H1 (cell line): ENCODE data around the gene MRPS25. TPM values are rescaled to one million over a fixed set of nuclear protein-coding genes. Genes with fewer than 3 reads are reported as not detected.

Experiments
- CTCF ChIA-PET: fragments of 300-600 bp; sonication (Branson Sonifier 250); formaldehyde crosslinking; loops from one replicate; lab custom pipeline; 2021; ENCODE audit not compliant: partially characterized antibody; lab: Charles Lee
- POLR2A ChIA-PET: fragments of 300-600 bp; sonication (Branson Sonifier 250); formaldehyde crosslinking; loops from one replicate; lab custom pipeline; 2021; ENCODE audit warnings: inconsistent platforms; ENCODE audit not compliant: partially characterized antibody; lab: Charles Lee
- DNase-seq, 2 experiments: peaks; one replicate each; pipeline versions ENCODE4 v3.0.0 to v3.0.0-alpha.2; 2010 to 2022; ENCODE audit warnings: low spot score in 2 of 2, low read depth in 1 of 2, mixed read lengths in 1 of 2
- FAIRE-seq: peaks from 2 replicates; lab custom pipeline; 2011; peaks lifted over from hg19 to GRCh38; lab: Jason Lieb, UNC
- H2AFZ ChIP-seq: 2 replicates; pipeline ENCODE4 v1.8.1; 2012; ENCODE audit warnings: low read length, inconsistent platforms
- H2AK5ac ChIP-seq: 2 replicates; pipeline ENCODE4 v1.6.1; 2013; ENCODE audit warnings: low read depth, low read length
- H2BK120ac ChIP-seq: replicated peaks from 2 replicates; pipeline ENCODE3; 2013; ENCODE audit warnings: low read depth, low read length, inconsistent platforms
- H2BK12ac ChIP-seq: 2 replicates; pipeline ENCODE4 v1.6.1; 2013; ENCODE audit warnings: low read depth, low read length
- H2BK15ac ChIP-seq: 2 replicates; pipeline ENCODE4 v1.6.1; 2013; ENCODE audit warnings: low read length
- H2BK20ac ChIP-seq: 2 replicates; pipeline ENCODE4 v1.6.1; 2013; ENCODE audit warnings: low read length
- H2BK5ac ChIP-seq: 2 replicates; pipeline ENCODE4 v1.6.1; 2013; ENCODE audit warnings: low read depth, low read length
- H3K14ac ChIP-seq: 2 replicates; pipeline ENCODE4 v1.6.1; 2013; ENCODE audit warnings: inconsistent platforms; ENCODE audit not compliant: insufficient read length
- H3K18ac ChIP-seq: 2 replicates; pipeline ENCODE4 v1.6.1; 2013; ENCODE audit warnings: low read length; ENCODE audit errors: extremely low read depth
- H3K23ac ChIP-seq: 2 replicates; pipeline ENCODE4 v1.6.1; 2013; ENCODE audit warnings: inconsistent platforms; ENCODE audit not compliant: insufficient read length
- H3K23me2 ChIP-seq: 2 replicates; pipeline ENCODE4 v1.6.1; 2013; ENCODE audit warnings: low read depth, low read length
- H3K27ac ChIP-seq: 2 replicates; pipeline ENCODE4 v1.6.1; 2011; ENCODE audit warnings: low read depth, low read length, inconsistent platforms
- H3K27me3 ChIP-seq, 4 experiments: replicated peaks in 1 of 4; 1 replicate in 1 of 4; 2 replicates in 3 of 4; pipeline versions ENCODE4 v1.6.1 to v1.8.1; 2011 to 2013; ENCODE audit warnings: low read length in 3 of 4, mild to moderate bottlenecking in 3 of 4, inconsistent platforms in 2 of 4, mixed read lengths in 2 of 4, moderate library complexity in 1 of 4; ENCODE audit not compliant: control insufficient read depth in 3 of 4, insufficient read depth in 3 of 4; ENCODE audit errors: extremely low read depth in 1 of 4
- H3K36me3 ChIP-seq, 4 experiments: 2 replicates each; pipeline versions ENCODE4 v1.6.1 to v1.8.1; 2011 to 2013; ENCODE audit warnings: mild to moderate bottlenecking in 4 of 4, low read length in 3 of 4, moderate library complexity in 2 of 4, control low read depth in 1 of 4, inconsistent platforms in 1 of 4; ENCODE audit not compliant: insufficient read depth in 4 of 4, control insufficient read depth in 2 of 4
- H3K4ac ChIP-seq: replicated peaks from 2 replicates; pipeline ENCODE3; 2013; ENCODE audit warnings: low read length, low read depth, mixed read lengths, inconsistent platforms; ENCODE audit not compliant: insufficient read length
- H3K4me1 ChIP-seq, 4 experiments: replicated peaks in 1 of 4; 1 replicate in 1 of 4; 2 replicates in 3 of 4; pipeline versions ENCODE4 v1.6.1 to v1.8.1; 2011 to 2013; ENCODE audit warnings: low read length in 3 of 4, inconsistent platforms in 2 of 4, mixed read lengths in 1 of 4; ENCODE audit not compliant: insufficient read depth in 4 of 4, control insufficient read depth in 3 of 4
- H3K4me2 ChIP-seq, 2 experiments: 2 replicates each; pipeline versions ENCODE4 v1.6.1 to v1.8.1; 2011 to 2013; ENCODE audit warnings: low read depth in 2 of 2, low read length in 2 of 2, control low read depth in 1 of 2, inconsistent platforms in 1 of 2, mild to moderate bottlenecking in 1 of 2; ENCODE audit not compliant: insufficient read depth in 1 of 2
- H3K4me3 ChIP-seq, 4 experiments: fragments of 200-600, 300-600 bp in 1 of 4; sonication (generic), shearing (Covaris generic), sonication (Bioruptor Twin) in 1 of 4; 2 replicates each; pipeline versions ENCODE4 v1.5.1 to v1.8.1; 2011 to 2016; ENCODE audit warnings: low read length in 4 of 4, low read depth in 3 of 4, control low read depth in 2 of 4, inconsistent platforms in 2 of 4, mild to moderate bottlenecking in 2 of 4, mixed read lengths in 1 of 4, moderate library complexity in 1 of 4; ENCODE audit not compliant: insufficient read depth in 2 of 4; ENCODE audit errors: extremely low read depth in 1 of 4
- H3K56ac ChIP-seq: replicated peaks from 2 replicates; pipeline ENCODE3; 2013; ENCODE audit warnings: low read depth, mild to moderate bottlenecking, mixed read lengths, low read length, inconsistent platforms; ENCODE audit not compliant: insufficient read length
- H3K79me1 ChIP-seq: 2 replicates; pipeline ENCODE4 v1.6.1; 2013; ENCODE audit warnings: low read depth, low read length, control low read depth
- H3K79me2 ChIP-seq, 2 experiments: 2 replicates each; pipeline versions ENCODE4 v1.6.1 to v1.8.1; 2012 to 2013; ENCODE audit warnings: low read length in 2 of 2, mild to moderate bottlenecking in 2 of 2, inconsistent platforms in 1 of 2; ENCODE audit not compliant: insufficient read depth in 2 of 2, control insufficient read depth in 1 of 2
- H3K9ac ChIP-seq, 4 experiments: replicated peaks in 1 of 4; 1 replicate in 1 of 4; 2 replicates in 3 of 4; pipeline versions ENCODE4 v1.6.1 to v1.8.1; 2011 to 2013; ENCODE audit warnings: low read depth in 3 of 4, low read length in 3 of 4, control low read depth in 2 of 4, mild to moderate bottlenecking in 2 of 4, moderate library complexity in 2 of 4, inconsistent platforms in 1 of 4; ENCODE audit errors: extremely low read depth in 1 of 4
- H3K9me3 ChIP-seq, 2 experiments: 2 replicates each; pipeline versions ENCODE4 v1.6.1 to v1.8.1; 2012 to 2013; ENCODE audit warnings: mild to moderate bottlenecking in 2 of 2, moderate library complexity in 2 of 2, control low read depth in 1 of 2, inconsistent platforms in 1 of 2, low read depth in 1 of 2, low read length in 1 of 2, mixed read lengths in 1 of 2; ENCODE audit not compliant: insufficient read depth in 2 of 2
- H4K20me1 ChIP-seq, 2 experiments: replicated peaks in 1 of 2; 2 replicates each; pipeline versions ENCODE3 to v1.8.1; 2011 to 2013; ENCODE audit warnings: inconsistent platforms in 2 of 2, low read length in 2 of 2, mild to moderate bottlenecking in 1 of 2; ENCODE audit not compliant: insufficient read depth in 2 of 2, control insufficient read depth in 1 of 2
- H4K5ac ChIP-seq: 2 replicates; pipeline ENCODE4 v1.6.1; 2013; ENCODE audit warnings: low read length, low read depth, mixed read lengths, inconsistent platforms; ENCODE audit not compliant: insufficient read length
- H4K8ac ChIP-seq: 2 replicates; pipeline ENCODE4 v1.8.0; 2013; ENCODE audit warnings: mild to moderate bottlenecking, moderate library complexity, low read length, inconsistent platforms; ENCODE audit not compliant: insufficient read depth; ENCODE audit errors: extremely low read depth
- H4K91ac ChIP-seq: replicated peaks from 2 replicates; pipeline ENCODE3; 2013; ENCODE audit warnings: low read length, mixed read lengths, inconsistent platforms; ENCODE audit not compliant: insufficient read length
- ASH2L ChIP-seq: fragments of 200-600, 300-600 bp; sonication (generic); IDR thresholded peaks from one replicate; pipeline ENCODE4 v1.7.1; 2017; ENCODE audit warnings: low read length
- MAFK ChIP-seq: IDR thresholded peaks from 2 replicates; pipeline ENCODE4 v1.6.1; 2012; ENCODE audit warnings: low read depth, mild to moderate bottlenecking, improper control_type of control experiment, low read length
- NANOG ChIP-seq: IDR thresholded peaks from 2 replicates; pipeline ENCODE4 v1.6.1; 2011; ENCODE audit warnings: low read length, low read depth, mild to moderate bottlenecking, inconsistent platforms; ENCODE audit not compliant: insufficient read depth, poor library complexity, severe bottlenecking
- NRF1 ChIP-seq: IDR thresholded peaks from 2 replicates; pipeline ENCODE4 v1.6.1; 2011; ENCODE audit warnings: mild to moderate bottlenecking, low read depth, low read length, improper control_type of control experiment
- POLR2AphosphoS5 ChIP-seq: IDR thresholded peaks from 2 replicates; pipeline ENCODE4 v1.6.1; 2011; ENCODE audit warnings: low read depth, low read length
- RBBP5 ChIP-seq: IDR thresholded peaks from 2 replicates; pipeline ENCODE4 v1.7.1; 2012; ENCODE audit warnings: low read depth, mild to moderate bottlenecking, inconsistent platforms, low read length, moderate library complexity, borderline replicate concordance
- SP1 ChIP-seq: IDR thresholded peaks from 2 replicates; pipeline ENCODE4 v1.6.1; 2011; ENCODE audit warnings: low read depth, low read length
- WGBS, 2 experiments: shearing (Covaris generic) in 1 of 2; methylation state at CpG; one replicate each; pipeline versions ENCODE4 v1.1.6 to v1.1.7; 2013 to 2015; ENCODE audit warnings: low lambda C conversion rate in 2 of 2, mixed read lengths in 2 of 2, inconsistent platforms in 1 of 2, low coverage in 1 of 2, missing lambda C conversion rate in 1 of 2; ENCODE audit not compliant: insufficient replicate concordance in 2 of 2, insufficient coverage in 1 of 2, insufficient read length in 1 of 2; ENCODE audit errors: extremely low coverage in 1 of 2, missing lambda C conversion rate in 1 of 2; 5-methylcytosine and 5-hydroxymethylcytosine counted together
- polyA plus RNA-seq, 7 experiments: library from polyadenylated mRNA; depleted of rRNA in 3 of 7; stranded (reverse) in 5 of 7; unstranded in 2 of 7; fragments of >200 nt in 5 of 7; fragments of 200-250 nt in 2 of 7; gene quantifications; 1 replicate in 5 of 7; 2 replicates in 1 of 7; 4 replicates in 1 of 7; pipeline versions ENCODE4 v1.2.1 to v1.2.3, GENCODE V29; 2011 to 2013; ENCODE audit warnings: missing spikeins in 2 of 7, mixed read lengths in 2 of 7
- total RNA-seq: library from RNA; stranded (reverse); fragmentation: NEBNext Ultra II Directional; extraction: Animal tissue kit (Norgen Biotek cat#: 25700); gene quantifications from 2 replicates; pipeline ENCODE4 v1.2.1, GENCODE V29; 2021

Gene MRPS25
- total and polyA plus RNA-seq, 2 of the 8 experiments (the other 6 are each of a cell fraction or from before 2014, with no cell fraction given): 23.0 to 56.5 TPM

- peak overlapping the region; percentile 34 for H2BK120ac ChIP-seq
- no peaks in the 10 kb centered on the region for H3K79me2 ChIP-seq
- no peaks in the 10 kb centered on the region for H3K9me3 ChIP-seq
- no peak overlapping the region for H2AK5ac ChIP-seq
- no peak overlapping the region for H2BK5ac ChIP-seq
- no peaks in the 10 kb centered on the region for H3K23me2 ChIP-seq
- no peak overlapping the region for H3K27ac ChIP-seq
- FAIRE-seq (peak; percentile 63), DNase-seq (no peak)
- no peaks in the 10 kb centered on the region for H3K36me3 ChIP-seq
- H4K8ac ChIP-seq: no peak overlapping the region
- peak overlapping the region in 1 of 2 experiments; percentile 66; a peak in 2 of 4 replicates for H3K4me2 ChIP-seq
- no peak overlapping the region for H2BK12ac ChIP-seq
- H3K4ac ChIP-seq: no peak overlapping the region
- no peak overlapping the region for H3K56ac ChIP-seq
- peaks cover 1 to 18% (median 7%) of the 10 kb centered on the region in 4 experiments; a peak in 4 of 7 replicates for H3K4me1 ChIP-seq
- H3K14ac ChIP-seq: no peak overlapping the region
- TF ChIP-seq NANOG (no peak), RBBP5 (no peak), MAFK (no peak), SP1 (no peak), POLR2AphosphoS5 (no peak), NRF1 (no peak), ASH2L (no peak)
- H4K91ac ChIP-seq: no peak overlapping the region
- H3K4me3 ChIP-seq: no peak overlapping the region
- CTCF ChIA-PET: interaction anchor here (0.6 to 2.1 kb wide), 5 partner anchors 11 to 155 kb away, joined by 3 to 5 read pairs (median 3); partner anchors contain the start of gene CAPN7
- no peak overlapping the region for H3K18ac ChIP-seq
- no peak overlapping the region for H4K5ac ChIP-seq
- no peak overlapping the region for H3K23ac ChIP-seq
- no peaks in the 10 kb centered on the region for H3K79me1 ChIP-seq
- no peak overlapping the region for H2AFZ ChIP-seq
- H3K27me3 ChIP-seq: 0 out of 7 replicates have a peak, but pooled peaks cover 0 to 3% (median 0%) of the 10 kb centered on the region in 4 experiments
- H3K9ac ChIP-seq: no peak overlapping the region
- no peak overlapping the region for H2BK15ac ChIP-seq
- 82% methylated on average over 6 of the region's 6 CpGs; no CpG with 5 or more reads in 1 of the 2 experiments for WGBS, 2 experiments
- H4K20me1 ChIP-seq: no peaks in the 10 kb centered on the region
- POLR2A ChIA-PET: interaction anchor here (1.2 kb wide), 1 partner anchor 14 kb away, joined by 6 read pairs; the partner anchor contains the start of gene RBSN
- H2BK20ac ChIP-seq: peak overlapping the region; percentile 83
Measured at GRCh38 chr3:15113471-15113870, 48.4 kb upstream of the MRPS25 start.
